Measurements from ENCODE around the gene SOX6.

Gene SOX6

DNA sequence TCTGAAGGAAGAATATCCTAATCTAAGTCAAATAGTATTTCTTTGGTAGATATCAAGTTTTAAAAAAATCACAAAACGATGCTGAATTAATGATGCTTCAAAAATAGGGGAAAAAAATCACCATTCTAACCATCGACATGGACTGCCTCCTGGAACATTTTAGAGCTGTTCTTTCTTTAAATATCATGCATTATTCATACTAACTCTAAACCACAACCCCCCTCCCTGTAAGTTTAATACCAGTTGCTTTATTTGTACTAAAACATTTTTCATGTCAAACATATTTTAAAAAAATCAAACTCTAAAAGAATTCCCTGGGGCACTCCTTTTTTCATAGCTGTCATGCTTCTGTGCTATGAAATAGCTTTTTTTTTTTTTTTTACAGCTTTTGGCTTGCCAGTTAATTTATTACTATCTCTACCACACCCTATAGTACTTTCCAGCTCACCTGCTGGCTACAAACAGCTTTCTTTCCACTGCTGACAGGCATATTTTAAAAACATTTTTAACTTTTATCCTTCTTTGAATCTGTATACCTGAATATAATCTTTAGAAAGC lies 256.9 kb downstream of the SOX6 start:
- DNase-seq (ENCODE audit: extremely low read depth, low read depth): no peak
- H3K4me3 ChIP-seq (replicated peaks; ENCODE audit: low read depth, low read length): no peak overlapping the region
- TF ChIP-seq, protein P1, sequence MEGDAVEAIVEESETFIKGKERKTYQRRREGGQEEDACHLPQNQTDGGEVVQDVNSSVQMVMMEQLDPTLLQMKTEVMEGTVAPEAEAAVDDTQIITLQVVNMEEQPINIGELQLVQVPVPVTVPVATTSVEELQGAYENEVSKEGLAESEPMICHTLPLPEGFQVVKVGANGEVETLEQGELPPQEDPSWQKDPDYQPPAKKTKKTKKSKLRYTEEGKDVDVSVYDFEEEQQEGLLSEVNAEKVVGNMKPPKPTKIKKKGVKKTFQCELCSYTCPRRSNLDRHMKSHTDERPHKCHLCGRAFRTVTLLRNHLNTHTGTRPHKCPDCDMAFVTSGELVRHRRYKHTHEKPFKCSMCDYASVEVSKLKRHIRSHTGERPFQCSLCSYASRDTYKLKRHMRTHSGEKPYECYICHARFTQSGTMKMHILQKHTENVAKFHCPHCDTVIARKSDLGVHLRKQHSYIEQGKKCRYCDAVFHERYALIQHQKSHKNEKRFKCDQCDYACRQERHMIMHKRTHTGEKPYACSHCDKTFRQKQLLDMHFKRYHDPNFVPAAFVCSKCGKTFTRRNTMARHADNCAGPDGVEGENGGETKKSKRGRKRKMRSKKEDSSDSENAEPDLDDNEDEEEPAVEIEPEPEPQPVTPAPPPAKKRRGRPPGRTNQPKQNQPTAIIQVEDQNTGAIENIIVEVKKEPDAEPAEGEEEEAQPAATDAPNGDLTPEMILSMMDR (IDR thresholded peaks at IDR 0.05; ENCODE audit: low read depth, low read length, missing control alignments): no peak

DNA sequence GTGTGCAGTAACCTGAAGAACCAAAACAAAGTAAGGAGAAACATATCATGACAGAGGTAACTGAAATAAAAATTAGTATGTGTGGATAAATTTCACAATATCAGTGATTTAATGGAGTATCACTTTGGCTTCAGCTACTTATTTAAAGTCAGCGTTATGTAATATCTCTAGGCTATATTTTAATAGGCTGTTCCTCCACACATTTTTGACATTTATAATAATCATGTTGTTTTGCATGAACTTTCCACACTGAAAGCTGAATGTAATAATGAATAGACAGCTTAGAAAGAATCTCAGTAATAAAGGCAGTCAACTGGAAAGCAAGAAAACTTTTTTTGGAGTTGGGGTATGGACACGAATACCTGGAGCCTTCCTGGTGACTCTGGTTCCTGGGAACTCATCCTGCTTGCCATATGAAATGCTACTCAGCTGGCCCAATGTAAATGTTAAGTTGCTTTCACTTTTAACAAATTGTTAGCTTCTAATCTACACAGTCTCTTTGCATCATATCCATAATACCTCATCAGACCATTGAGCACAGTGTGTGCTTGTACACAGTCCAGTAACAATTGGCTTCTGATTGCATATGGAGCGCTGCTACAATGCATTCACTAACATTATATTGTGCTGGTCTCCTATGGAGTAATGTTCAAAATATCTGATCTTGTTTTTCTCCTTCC lies 257.7 kb downstream of the SOX6 start:
- TF ChIP-seq, protein P1 (IDR thresholded peaks at IDR 0.05; ENCODE audit: low read depth, low read length, missing control alignments): no peak
- no peak for DNase-seq (ENCODE audit: extremely low read depth, low read depth)
- H3K4me3 ChIP-seq (replicated peaks; ENCODE audit: low read depth, low read length): no peak overlapping the region

DNA sequence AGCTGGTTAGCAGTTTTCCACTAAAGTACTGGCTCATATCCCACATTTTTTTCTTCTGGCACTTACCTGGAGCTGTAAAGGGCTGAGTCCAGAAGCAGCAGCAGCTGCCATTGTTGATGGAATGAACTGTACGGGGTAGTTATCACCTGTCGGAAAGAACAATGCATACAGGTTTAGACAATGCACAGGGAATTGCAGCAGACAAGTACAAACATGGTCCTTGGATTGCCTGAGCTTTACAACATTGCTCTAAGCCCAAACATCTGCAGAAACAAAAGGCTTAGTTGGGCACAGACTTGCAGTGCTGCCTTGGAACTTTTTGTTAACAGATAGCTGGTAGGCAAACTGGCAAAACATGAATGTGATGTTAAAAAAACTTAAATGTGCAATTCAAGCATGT lies 258.8 kb downstream of the SOX6 start:
- TF ChIP-seq, protein P1 (IDR thresholded peaks at IDR 0.05; ENCODE audit: low read depth, low read length, missing control alignments): no peak
- no peak for DNase-seq (ENCODE audit: extremely low read depth, low read depth)
- no peak overlapping the region for H3K4me3 ChIP-seq (replicated peaks; ENCODE audit: low read depth, low read length)

DNA sequence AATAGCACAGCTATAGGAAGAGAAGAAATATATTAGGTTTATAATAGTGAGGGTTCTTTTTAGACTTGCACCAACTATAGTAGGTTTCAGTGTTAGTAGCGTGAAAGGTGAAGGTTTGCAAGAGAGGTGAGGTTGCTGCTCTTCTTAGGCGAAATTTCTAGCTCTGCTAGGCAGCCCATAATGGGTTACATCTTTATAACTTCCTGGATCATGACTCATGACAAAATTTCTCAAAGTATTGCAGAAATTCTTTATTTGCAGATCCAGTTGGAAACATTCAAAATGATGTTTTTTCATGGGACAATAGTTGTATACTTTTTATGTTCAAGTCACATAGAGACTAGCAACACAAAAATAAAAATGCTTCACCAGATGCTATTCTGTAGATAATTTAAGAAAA lies 260.0 kb downstream of the SOX6 start:
- DNase-seq (ENCODE audit: extremely low read depth, low read depth): no peak
- no peak overlapping the region for H3K4me3 ChIP-seq (replicated peaks; ENCODE audit: low read depth, low read length)
- TF ChIP-seq, protein P1 (IDR thresholded peaks at IDR 0.05; ENCODE audit: low read depth, low read length, missing control alignments): no peak

DNA sequence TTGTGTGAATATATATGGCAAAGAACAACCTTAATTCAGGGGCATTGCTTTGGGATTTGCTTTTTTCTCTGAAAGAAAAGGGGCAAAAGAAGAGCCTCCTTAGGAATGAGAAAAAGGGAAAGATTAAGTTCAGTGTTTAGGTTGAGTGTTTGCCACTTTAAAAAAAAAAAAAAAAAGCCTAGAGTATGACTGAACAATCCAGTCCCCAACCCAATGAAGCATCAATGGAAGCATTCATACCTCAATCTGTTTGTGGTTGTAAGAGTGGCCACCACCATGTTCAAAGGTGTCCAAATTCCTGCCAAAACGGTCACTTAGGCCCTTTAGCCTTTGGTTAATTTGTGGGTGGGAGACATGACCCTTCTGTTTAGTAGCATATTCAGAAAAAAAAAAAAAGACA lies 260.6 kb downstream of the SOX6 start:
- no peak for DNase-seq (ENCODE audit: extremely low read depth, low read depth)
- no peak overlapping the region for H3K4me3 ChIP-seq (replicated peaks; ENCODE audit: low read depth, low read length)
- TF ChIP-seq, protein P1 (IDR thresholded peaks at IDR 0.05; ENCODE audit: low read depth, low read length, missing control alignments): no peak

DNA sequence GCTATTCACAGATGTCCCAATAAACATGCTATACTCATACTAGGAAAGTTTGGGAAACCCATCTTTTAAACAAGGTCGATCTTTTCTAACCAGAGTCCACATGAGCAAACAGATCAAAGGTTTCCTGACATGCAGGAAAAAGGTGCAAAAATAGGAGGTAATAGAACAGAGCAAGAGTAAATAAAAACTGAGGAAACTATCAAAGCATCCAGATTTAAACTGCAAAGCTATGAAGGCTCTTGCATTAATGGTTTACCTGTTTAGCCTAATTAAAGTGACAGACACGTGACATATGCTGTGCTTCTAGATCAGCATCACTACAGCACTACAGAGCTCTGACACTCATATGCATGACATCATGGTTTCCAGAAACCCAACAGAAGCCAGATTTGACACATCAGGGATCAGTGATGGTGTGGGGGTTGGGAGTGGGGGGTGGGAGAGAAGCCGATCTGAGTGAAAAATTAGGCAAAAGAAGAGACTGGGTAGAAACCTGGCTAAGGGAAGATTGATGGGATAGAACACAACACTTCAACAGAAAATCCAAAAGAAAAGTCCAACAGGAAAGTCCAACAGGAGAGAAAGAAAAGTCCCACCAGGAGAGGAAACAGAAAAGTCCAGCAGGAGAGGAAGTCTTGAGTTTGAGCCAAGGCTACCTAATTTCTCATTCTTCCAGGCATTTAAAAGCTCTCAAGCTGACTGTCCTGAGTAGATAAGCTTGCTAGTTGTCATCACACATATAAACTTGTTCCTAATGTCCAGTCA lies 262.3 kb downstream of the SOX6 start:
- no peak for DNase-seq (ENCODE audit: extremely low read depth, low read depth)
- H3K4me3 ChIP-seq (replicated peaks; ENCODE audit: low read depth, low read length): no peak overlapping the region
- TF ChIP-seq, protein P1 (IDR thresholded peaks at IDR 0.05; ENCODE audit: low read depth, low read length, missing control alignments): no peak

Measured in HFF-Myc (cell line).